Gastroesophageal sphincter (tissue), 3 donors: ENCODE measurements around the gene ABHD16A.

ENCODE experiments used
- CTCF ChIP-seq, 4 experiments: fragments of 200-600 bp in 2 of 4; fragments of 450-650 bp in 2 of 4; sonication (generic) in 1 of 4; IDR thresholded peaks; one replicate each; pipeline ENCODE4 v1.5.1; 2017 to 2019; ENCODE audit warnings: antibody characterized with exemption in 4 of 4, mild to moderate bottlenecking in 2 of 4, moderate library complexity in 2 of 4
- EP300 ChIP-seq: sonication (generic); formaldehyde crosslinking; IDR thresholded peaks from one replicate; pipeline ENCODE4 v1.6.1; 2017; ENCODE audit warnings: antibody characterized with exemption, mild to moderate bottlenecking
- POLR2A ChIP-seq, 2 donors: fragments of 450-650 bp; IDR thresholded peaks; one replicate each; pipeline ENCODE4 v1.6.1; 2017; ENCODE audit warnings: antibody characterized with exemption in 2 of 2, mild to moderate bottlenecking in 2 of 2, moderate library complexity in 1 of 2

- no peak for TF ChIP-seq CTCF (IDR thresholded peaks at IDR 0.05)
- no peak for TF ChIP-seq EP300
- no peak for TF ChIP-seq POLR2A (IDR thresholded peaks at IDR 0.05)
Measured at GRCh38 chr6:31702405-31702818, 712 bp downstream of the ABHD16A start.
